ENCODE data around the gene PCSK6. TPM values are rescaled to one million over a fixed set of nuclear protein-coding genes. Genes with fewer than 3 reads are reported as not detected.

The PCSK6 gene
- total RNA-seq, 2 donors from 2014 or later: 29.9 to 39.5 TPM

DNA sequence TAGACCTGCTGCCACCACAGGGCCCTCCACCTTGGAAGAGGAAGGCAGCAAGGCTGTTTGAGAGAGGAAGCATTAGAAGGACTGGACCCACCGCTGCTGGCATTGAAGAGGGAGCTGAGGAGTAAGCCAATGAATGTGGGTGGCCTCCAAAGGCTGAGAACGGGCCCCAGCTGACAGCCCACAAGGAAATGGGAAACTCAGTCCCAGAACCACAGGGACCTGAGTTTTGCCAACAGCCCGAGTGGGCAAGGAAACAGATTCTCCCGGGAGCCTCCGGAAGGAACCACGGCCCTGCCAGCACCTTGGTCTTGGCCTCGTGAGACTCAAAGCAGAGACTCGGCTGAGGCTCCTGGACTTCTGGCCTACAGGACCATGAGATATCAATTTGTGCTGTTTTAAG, 99.0 kb downstream of the PCSK6 start:
- no peaks in the 10 kb centered on the region for H3K4me1 ChIP-seq
- intact Hi-C loops (cut with DNase I): no loop called here
- no peak overlapping the region for H3K27ac ChIP-seq
- no peaks in the 10 kb centered on the region for H3K9me3 ChIP-seq
- no peak for DNase-seq
- H3K9ac ChIP-seq (ENCODE audit: low read depth in 2 of 2, low read length in 2 of 2): no peak overlapping the region
- TF ChIP-seq, protein P1, sequence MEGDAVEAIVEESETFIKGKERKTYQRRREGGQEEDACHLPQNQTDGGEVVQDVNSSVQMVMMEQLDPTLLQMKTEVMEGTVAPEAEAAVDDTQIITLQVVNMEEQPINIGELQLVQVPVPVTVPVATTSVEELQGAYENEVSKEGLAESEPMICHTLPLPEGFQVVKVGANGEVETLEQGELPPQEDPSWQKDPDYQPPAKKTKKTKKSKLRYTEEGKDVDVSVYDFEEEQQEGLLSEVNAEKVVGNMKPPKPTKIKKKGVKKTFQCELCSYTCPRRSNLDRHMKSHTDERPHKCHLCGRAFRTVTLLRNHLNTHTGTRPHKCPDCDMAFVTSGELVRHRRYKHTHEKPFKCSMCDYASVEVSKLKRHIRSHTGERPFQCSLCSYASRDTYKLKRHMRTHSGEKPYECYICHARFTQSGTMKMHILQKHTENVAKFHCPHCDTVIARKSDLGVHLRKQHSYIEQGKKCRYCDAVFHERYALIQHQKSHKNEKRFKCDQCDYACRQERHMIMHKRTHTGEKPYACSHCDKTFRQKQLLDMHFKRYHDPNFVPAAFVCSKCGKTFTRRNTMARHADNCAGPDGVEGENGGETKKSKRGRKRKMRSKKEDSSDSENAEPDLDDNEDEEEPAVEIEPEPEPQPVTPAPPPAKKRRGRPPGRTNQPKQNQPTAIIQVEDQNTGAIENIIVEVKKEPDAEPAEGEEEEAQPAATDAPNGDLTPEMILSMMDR (IDR thresholded peaks at IDR 0.05): no peak
- no peak overlapping the region for H3K4me3 ChIP-seq
- no peaks in the 10 kb centered on the region for H3K27me3 ChIP-seq
- H3K36me3 ChIP-seq: no peaks in the 10 kb centered on the region

DNA sequence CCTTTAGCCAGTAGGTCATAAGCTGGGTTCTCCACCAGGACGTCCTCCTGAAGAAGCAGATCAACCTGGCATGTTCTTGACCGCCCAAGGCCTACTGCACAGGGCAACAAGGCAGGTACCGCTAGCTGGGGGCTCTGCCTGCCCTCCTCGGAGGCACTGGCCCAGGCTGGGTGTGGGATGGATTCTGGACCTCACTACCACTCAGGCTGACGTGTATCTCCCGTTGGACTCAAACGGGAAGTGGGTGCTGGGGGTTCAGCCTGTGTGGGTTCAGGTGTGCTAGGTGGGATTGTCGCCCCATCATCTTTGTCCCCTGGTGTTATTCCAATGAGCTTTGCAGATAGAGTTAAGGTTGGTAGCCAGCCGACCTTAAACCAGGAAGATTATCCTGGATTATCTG, 99.4 kb downstream of the PCSK6 start:
- Histone ChIP-seq H3K9me3 (no peaks in the 10 kb centered on the region), H3K27ac (no peak overlapping the region), H3K9ac (ENCODE audit: low read depth in 2 of 2, low read length in 2 of 2) (no peak overlapping the region), H3K36me3 (no peaks in the 10 kb centered on the region), H3K4me3 (no peak overlapping the region), H3K27me3 (no peaks in the 10 kb centered on the region), H3K4me1 (no peaks in the 10 kb centered on the region)
- no peak for DNase-seq
- TF ChIP-seq, protein P1 (IDR thresholded peaks at IDR 0.05): no peak
- intact Hi-C loops (cut with DNase I): no loop called here

DNA sequence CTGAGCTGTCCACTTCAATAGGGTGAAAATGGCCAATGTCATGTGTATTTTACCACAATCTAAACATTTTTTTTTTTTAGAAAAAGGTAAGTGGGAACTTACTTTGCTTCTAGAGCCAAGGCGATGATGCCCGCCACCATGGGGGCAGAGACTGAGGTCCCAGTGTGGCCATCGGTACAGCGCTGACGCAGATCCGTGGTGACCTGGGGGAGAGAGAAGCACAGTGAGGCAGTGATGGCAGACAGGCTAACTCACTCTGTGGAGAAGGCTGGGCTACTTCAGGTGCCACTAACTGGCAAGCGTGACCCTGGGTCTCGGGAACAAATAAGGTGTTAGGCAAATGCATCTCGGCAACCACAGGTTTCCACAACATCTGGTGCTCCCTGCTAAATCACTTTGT, 100.1 kb downstream of the PCSK6 start:
- DNase-seq: no peak

DNA sequence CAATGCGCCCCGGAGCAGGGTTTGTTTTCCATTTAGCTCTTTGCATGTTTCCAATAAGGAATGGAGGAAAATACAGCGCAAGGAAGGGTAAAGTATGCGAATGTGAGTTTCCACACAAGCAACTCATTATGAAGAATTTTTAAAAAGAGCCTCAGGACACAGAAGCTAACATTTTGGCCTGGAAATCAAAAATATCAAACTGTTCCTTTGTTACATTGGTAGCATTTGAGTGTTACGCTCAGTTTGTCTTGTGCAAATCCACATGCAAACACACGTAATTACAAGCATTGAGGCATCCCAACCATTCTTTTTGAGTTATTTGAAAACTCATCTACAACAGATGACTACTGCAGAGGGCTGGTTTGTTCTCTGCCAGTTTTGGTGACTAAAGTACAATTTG, 101.5 kb downstream of the PCSK6 start:
- no peaks in the 10 kb centered on the region for H3K9me3 ChIP-seq
- intact Hi-C loops (cut with DNase I): no loop called here
- no peaks in the 10 kb centered on the region for H3K27me3 ChIP-seq
- no peak overlapping the region for H3K27ac ChIP-seq
- no peak overlapping the region for H3K4me3 ChIP-seq
- H3K4me1 ChIP-seq: no peaks in the 10 kb centered on the region
- TF ChIP-seq, protein P1 (IDR thresholded peaks at IDR 0.05): no peak
- no peak for DNase-seq
- H3K9ac ChIP-seq (ENCODE audit: low read depth in 2 of 2, low read length in 2 of 2): no peak overlapping the region
- no peaks in the 10 kb centered on the region for H3K36me3 ChIP-seq

More for the DNA sequence above, 100.1 kb downstream of the PCSK6 start:
- H3K4me1 ChIP-seq: no peaks in the 10 kb centered on the region
- intact Hi-C loops (cut with DNase I): no loop called here
- no peak overlapping the region for H3K9ac ChIP-seq (ENCODE audit: low read depth in 2 of 2, low read length in 2 of 2)
- no peaks in the 10 kb centered on the region for H3K9me3 ChIP-seq
- no peak overlapping the region for H3K4me3 ChIP-seq
- no peak overlapping the region for H3K27ac ChIP-seq
- H3K27me3 ChIP-seq: no peaks in the 10 kb centered on the region
- H3K36me3 ChIP-seq: no peaks in the 10 kb centered on the region
- TF ChIP-seq, protein P1 (IDR thresholded peaks at IDR 0.05): no peak

DNA sequence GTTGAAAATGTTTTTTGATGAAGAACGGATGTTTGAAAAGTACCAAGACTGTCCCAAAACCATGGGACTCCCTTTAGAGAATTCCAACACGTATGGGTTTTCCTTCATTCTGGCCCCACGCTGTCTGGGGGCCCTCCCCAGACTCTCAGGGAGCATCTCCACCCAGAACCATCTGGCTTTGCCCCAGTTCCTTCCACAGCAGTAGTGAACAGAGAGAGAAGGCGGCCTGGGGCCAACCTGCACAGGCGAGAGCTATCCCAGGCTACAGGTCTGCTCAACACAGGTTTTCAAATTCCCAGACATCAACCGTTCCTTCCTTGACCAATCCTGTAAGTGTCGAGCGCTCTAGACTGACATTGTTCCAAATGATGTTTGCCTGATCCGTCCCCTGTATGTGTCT, 101.9 kb downstream of the PCSK6 start:
- DNase-seq: no peak
- no peak overlapping the region for H3K4me3 ChIP-seq
- TF ChIP-seq, protein P1 (IDR thresholded peaks at IDR 0.05): no peak
- no peaks in the 10 kb centered on the region for H3K27me3 ChIP-seq
- no peaks in the 10 kb centered on the region for H3K4me1 ChIP-seq
- intact Hi-C loops (cut with DNase I): no loop called here
- no peak overlapping the region for H3K9ac ChIP-seq (ENCODE audit: low read depth in 2 of 2, low read length in 2 of 2)
- H3K9me3 ChIP-seq: no peaks in the 10 kb centered on the region
- no peaks in the 10 kb centered on the region for H3K36me3 ChIP-seq
- H3K27ac ChIP-seq: no peak overlapping the region

DNA sequence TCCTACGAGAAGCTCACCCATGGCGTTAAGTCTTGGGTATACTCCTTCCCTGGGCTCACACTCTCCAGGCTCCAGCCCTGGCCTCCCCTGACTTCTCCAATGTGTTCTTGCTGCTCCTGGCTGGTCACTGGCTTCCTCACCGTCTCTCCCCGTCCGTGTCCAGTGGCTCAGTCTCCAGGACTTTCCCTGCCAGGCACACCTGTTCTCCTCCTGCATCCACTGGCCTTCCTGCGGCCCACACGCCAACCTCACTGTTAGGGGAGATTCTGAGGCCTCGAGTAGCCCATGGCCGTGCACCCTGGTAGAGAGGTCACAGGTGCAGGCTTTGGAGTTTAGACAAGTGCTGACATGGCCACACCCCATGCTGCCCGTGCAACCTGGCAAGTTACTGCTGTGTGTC, 102.5 kb downstream of the PCSK6 start:
- no peaks in the 10 kb centered on the region for H3K4me1 ChIP-seq
- no peaks in the 10 kb centered on the region for H3K9me3 ChIP-seq
- TF ChIP-seq, protein P1 (IDR thresholded peaks at IDR 0.05): no peak
- no peak overlapping the region for H3K9ac ChIP-seq (ENCODE audit: low read depth in 2 of 2, low read length in 2 of 2)
- no peak overlapping the region for H3K27ac ChIP-seq
- no peak for DNase-seq
- no peaks in the 10 kb centered on the region for H3K27me3 ChIP-seq
- H3K4me3 ChIP-seq: no peak overlapping the region
- no peaks in the 10 kb centered on the region for H3K36me3 ChIP-seq
- intact Hi-C loops (cut with DNase I): no loop called here
